HG03025 (cell line): ENCODE data around the gene TMEM174.

Experiments used
- ATAC-seq: cut with Tn5 transposase; IDR thresholded peaks from one replicate; pipeline ENCODE4 v1.9.1; 2021; ENCODE audit warnings: mild to moderate bottlenecking, moderate library complexity; ENCODE audit not compliant: unreplicated experiment, low FRiP score

TMEM174 gene

DNA sequence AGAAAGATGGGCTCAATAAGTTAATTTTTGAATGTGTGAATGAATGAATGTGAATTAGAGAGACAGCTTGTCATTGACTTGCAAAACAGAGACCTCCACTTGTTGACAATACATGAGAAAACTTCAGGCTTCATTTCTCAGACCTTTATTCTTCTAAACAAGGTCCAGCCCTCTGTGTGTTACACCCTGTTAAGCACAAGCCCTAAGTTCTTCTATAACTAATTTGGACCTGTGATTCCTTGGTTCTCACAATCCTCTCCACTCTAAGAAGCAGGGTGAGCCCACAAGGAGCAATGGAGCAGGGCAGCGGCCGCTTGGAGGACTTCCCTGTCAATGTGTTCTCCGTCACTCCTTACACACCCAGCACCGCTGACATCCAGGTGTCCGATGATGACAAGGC is at the start of gene TMEM174:
TMEM174 (plus strand) TSS at position 243 of the 400 bp plus-strand sequence; CDS start at position 294, 51 bp downstream.
- no peak for ATAC-seq

DNA sequence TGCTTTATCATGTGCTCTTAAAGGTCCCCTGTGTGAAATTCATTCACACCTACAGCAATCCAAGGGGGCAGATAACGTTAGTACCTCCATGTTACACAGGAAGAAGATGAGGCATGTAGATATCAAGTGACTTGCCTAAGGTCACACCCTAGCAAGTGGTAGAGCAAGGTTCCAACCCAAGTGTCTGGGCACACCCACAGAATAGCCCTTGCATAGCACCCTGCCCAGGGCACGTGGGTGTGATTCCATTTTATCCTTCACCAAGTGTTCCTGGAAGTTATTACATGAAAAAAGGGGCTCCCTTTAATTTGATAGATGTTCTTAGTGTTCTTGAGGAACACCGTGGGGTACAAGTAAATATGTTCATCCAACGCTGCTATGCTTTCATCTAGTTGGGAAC is 47.7 kb upstream of the TMEM174 start:
- no peak for ATAC-seq

- ATAC-seq: no peak
These were observed 46.6 kb upstream of the TMEM174 start for GRCh38 chr5:73126381-73126780.

- ATAC-seq: no peak
These were observed 46.0 kb upstream of the TMEM174 start for GRCh38 chr5:73126957-73127356.

DNA sequence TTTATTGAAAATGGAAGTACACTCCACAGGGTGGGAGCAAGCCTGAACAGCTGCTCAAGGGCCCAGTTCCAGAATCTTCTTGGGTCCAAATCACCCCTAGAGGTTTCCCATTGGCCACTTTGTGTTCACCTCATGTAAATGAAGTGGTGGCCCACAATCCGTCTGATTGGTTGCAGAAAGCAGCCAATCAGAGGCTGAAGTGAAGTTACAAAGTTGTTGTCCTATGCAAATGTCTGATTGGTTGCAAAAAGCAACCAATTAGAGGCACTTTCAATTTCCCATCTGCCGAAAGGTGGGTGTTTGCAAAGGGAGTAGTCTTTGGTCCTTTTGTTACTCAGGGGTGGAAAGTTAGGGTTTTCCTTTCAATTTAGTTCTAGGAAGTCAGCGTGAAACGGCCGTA is 43.9 kb upstream of the TMEM174 start:
- ATAC-seq: no peak

DNA sequence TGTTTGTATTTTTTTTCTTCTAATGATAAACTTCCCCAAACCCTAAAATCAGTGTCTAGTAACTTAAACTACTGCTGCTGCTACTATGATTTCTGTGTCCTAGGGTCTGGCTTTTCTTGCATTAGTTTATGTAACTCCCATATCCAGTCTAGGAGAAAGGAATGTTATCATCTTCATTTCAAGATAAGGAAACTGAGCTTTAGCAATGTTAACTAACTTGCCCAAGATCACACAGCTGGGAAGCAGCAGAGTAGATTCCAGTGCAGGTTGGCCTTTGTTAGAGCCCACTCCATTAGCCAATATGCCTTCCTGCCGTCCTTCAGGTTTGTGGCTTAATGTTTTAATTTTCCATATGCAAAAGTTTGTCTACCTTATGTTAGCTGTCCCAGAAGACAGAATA is 42.2 kb upstream of the TMEM174 start:
- no peak for ATAC-seq

- ATAC-seq: no peak
These were observed 41.1 kb upstream of the TMEM174 start for GRCh38 chr5:73131711-73132425.

- no peak for ATAC-seq
These were observed 40.2 kb upstream of the TMEM174 start for GRCh38 chr5:73132759-73133158.

- ATAC-seq: no peak
These were observed 38.0 kb upstream of the TMEM174 start for GRCh38 chr5:73135021-73135420.

- no peak for ATAC-seq
These were observed 37.5 kb upstream of the TMEM174 start for GRCh38 chr5:73135429-73136054.

DNA sequence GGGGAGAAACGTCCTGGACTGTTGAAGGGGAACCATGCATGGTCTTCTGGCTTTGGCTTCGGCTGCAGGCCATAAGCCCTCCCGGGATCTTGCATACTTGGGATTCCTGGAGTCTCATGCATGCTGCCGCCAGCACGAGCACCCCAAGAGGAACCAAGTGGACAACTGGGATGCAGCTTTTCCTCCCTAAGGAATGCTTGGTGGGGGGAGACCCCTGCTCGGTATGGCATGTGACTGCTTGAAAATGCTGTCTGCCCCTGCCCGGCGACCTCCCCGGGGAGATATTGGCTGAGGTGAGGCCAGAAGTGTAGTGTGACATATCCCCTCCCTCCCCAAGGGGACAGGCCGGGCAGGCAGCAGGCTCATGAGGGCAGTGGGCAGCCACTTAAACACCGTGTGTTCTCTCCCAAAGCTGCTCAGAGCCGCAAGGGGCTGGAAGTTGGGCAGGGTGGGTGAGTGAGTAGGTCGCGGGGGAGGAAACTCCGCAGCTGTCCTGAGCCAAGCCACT is 36.9 kb upstream of the TMEM174 start:
- ATAC-seq: no peak

- ATAC-seq: no peak
These were observed 35.1 kb upstream of the TMEM174 start for GRCh38 chr5:73137563-73138530.

GRCh38 chr5:73139485-73139884 is 33.5 kb upstream of the TMEM174 start:
- no peak for ATAC-seq

DNA sequence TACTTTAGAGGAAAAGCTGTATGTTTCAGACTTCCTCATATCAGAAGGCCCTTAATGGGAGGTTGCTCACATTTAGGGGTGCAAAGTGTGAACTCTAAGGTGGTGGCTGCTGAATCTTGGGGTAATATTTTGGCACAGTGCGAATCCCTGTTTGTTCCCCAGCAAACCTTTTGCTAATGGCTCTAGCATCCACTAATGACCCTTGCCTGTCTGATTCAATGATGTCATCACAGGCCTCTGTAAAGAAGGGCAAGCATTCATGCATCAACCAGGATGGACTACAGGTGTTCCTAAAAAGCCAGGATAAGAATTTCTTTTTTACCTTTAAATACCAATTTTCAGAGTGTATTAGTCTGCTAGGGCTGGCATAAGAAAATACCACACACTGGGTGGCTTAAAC is 32.2 kb upstream of the TMEM174 start:
- ATAC-seq: no peak

DNA sequence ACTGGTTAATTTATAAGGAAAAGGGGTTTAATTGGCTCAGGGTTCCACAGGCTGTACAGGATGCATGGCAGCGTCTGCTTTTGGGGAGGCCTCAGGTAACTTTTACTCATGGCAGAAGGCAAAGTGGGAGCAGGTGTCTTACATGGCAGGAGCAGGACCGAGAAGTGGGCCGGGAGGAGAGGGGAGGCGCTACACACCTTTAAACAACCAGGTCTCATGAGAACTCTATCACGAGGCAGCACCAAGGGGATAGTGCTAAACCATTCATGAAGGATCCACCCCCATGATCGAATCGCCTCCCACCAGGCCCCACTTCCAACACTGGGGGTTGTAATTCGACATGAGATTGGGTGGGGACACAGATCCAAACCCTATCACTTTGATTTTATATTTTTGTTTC is 31.0 kb upstream of the TMEM174 start:
- no peak for ATAC-seq

- no peak for ATAC-seq
These were observed 29.3 kb upstream of the TMEM174 start for GRCh38 chr5:73143716-73144115.

DNA sequence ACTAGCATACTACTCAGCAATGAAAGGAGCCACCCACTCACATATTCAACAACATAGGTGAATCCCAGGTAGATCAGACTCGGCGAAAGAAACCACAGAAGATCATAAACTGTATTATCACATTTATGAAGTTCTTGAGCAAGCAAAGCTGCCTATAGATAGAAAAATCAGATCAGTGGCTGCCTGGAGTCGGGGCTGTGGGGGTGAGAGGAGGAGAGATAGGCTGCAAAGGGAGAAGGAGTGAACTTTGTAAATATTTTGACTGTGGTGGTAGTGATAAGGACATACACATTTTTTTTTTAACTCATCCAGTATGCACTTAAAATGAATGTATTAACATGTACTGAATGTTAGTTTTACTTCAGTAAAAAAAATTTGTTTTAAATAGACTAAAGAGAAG is 23.5 kb upstream of the TMEM174 start:
- ATAC-seq: no peak

DNA sequence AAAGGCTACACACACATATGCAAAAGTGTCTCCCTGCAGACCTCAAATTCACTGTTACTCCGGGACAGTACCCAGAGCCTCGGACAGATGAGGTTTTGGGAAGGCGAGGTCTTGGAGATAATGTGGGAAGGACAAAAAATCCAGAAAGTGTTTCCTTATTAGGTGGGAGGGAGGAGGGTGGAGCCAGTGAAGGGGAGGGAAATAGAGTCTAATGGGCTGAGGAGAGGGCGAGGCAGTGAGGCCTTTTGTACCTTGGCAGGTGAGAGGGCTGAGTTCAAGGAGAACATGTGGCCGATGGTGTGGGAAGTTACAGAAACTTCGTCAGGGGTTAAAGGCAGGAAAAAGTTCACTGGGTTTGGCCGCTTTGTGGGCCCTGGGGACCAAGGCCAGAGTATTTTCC is 22.1 kb upstream of the TMEM174 start:
- ATAC-seq: no peak

- ATAC-seq: no peak
These were observed 21.1 kb upstream of the TMEM174 start for GRCh38 chr5:73151766-73152410.
